ENCODE data around the gene GNB1L. TPM values are rescaled to one million over a fixed set of nuclear protein-coding genes. Genes with fewer than 3 reads are reported as not detected.

The GNB1L gene
- total and polyA plus RNA-seq, 9 of the 15 experiments (the other 6 are each of a cell fraction or from before 2014, with no cell fraction given): 0.56 to 50.5 (median 10.2) TPM

DNA sequence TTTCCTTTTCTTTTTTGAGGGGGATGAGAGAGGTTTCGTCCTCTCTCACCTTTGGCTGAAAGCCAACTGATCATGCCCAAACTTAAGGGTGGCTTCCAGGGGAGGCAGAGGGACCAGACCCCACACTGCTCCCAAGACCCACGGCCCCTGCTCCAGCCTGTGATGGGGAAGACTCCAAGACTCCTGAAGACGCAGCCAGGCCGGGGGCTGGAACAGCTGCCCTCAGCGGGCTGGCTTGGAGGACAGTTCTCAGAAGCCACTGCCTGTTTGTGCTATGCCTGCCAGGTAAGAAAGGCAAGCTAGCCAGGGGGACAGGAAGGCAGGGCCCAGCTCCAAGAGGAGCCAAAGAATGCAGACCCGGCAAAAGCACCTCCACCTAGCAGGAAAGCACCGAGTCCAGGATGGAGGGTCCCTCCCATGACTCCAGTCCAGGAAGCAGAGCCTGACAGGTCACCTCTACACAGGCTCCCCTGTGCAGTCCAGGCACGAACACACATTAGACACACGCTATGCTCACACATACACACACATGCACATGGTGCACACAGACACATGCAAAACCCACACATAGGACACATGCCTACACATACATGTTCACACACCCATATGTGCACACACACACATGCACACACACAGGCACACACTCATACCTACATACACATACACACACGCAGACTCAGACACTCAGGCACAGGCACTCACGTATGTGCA, 31.3 kb downstream of the GNB1L start (continued):
- no peak for TF ChIP-seq HINFP (tag; conservative IDR thresholded peaks at IDR 0.05; ENCODE audit: low read depth)
- TF ChIP-seq MXI1 (IDR thresholded peaks at IDR 0.05; ENCODE audit: low read depth, low read length): no peak
- TF ChIP-seq CHD2 (IDR thresholded peaks at IDR 0.05; ENCODE audit: low read depth, low read length): no peak
- TF ChIP-seq FOXA3 (CRISPR knock-in tag; conservative IDR thresholded peaks at IDR 0.05 in 1 of 2, IDR thresholded peaks at IDR 0.05 in 1 of 2): no peak
- peak; percentile 99 for TF ChIP-seq HDGF (IDR thresholded peaks at IDR 0.05)
- TF ChIP-seq KLF16 (IDR thresholded peaks at IDR 0.05): no peak
- TF ChIP-seq SIN3B (IDR thresholded peaks at IDR 0.05; ENCODE audit: low read depth): no peak
- no peak for TF ChIP-seq POLR3A (IDR thresholded peaks at IDR 0.05; ENCODE audit: borderline replicate concordance, extremely low read depth, insufficient read depth, insufficient read length)
- TF ChIP-seq, protein P1, sequence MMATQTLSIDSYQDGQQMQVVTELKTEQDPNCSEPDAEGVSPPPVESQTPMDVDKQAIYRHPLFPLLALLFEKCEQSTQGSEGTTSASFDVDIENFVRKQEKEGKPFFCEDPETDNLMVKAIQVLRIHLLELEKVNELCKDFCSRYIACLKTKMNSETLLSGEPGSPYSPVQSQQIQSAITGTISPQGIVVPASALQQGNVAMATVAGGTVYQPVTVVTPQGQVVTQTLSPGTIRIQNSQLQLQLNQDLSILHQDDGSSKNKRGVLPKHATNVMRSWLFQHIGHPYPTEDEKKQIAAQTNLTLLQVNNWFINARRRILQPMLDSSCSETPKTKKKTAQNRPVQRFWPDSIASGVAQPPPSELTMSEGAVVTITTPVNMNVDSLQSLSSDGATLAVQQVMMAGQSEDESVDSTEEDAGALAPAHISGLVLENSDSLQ (IDR thresholded peaks at IDR 0.05): no peak
- TF ChIP-seq MYC (IDR thresholded peaks at IDR 0.05; ENCODE audit: low read depth, low read length): no peak
- no peak for TF ChIP-seq MYC (CRISPR knock-in tag; IDR thresholded peaks at IDR 0.05; ENCODE audit: borderline replicate concordance, low read depth)
- TF ChIP-seq, protein P2, sequence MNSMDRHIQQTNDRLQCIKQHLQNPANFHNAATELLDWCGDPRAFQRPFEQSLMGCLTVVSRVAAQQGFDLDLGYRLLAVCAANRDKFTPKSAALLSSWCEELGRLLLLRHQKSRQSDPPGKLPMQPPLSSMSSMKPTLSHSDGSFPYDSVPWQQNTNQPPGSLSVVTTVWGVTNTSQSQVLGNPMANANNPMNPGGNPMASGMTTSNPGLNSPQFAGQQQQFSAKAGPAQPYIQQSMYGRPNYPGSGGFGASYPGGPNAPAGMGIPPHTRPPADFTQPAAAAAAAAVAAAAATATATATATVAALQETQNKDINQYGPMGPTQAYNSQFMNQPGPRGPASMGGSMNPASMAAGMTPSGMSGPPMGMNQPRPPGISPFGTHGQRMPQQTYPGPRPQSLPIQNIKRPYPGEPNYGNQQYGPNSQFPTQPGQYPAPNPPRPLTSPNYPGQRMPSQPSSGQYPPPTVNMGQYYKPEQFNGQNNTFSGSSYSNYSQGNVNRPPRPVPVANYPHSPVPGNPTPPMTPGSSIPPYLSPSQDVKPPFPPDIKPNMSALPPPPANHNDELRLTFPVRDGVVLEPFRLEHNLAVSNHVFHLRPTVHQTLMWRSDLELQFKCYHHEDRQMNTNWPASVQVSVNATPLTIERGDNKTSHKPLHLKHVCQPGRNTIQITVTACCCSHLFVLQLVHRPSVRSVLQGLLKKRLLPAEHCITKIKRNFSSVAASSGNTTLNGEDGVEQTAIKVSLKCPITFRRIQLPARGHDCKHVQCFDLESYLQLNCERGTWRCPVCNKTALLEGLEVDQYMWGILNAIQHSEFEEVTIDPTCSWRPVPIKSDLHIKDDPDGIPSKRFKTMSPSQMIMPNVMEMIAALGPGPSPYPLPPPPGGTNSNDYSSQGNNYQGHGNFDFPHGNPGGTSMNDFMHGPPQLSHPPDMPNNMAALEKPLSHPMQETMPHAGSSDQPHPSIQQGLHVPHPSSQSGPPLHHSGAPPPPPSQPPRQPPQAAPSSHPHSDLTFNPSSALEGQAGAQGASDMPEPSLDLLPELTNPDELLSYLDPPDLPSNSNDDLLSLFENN (IDR thresholded peaks at IDR 0.05; ENCODE audit: low read depth in 2 of 2, low read length in 2 of 2): no peak
- no peak for TF ChIP-seq ZFPM2 (CRISPR knock-in tag; IDR thresholded peaks at IDR 0.05)
- TF ChIP-seq CHD4 (IDR thresholded peaks at IDR 0.05; ENCODE audit: insufficient read depth, insufficient replicate concordance, low read depth, low read length, poor library complexity, severe bottlenecking): no peak
- no peak for TF ChIP-seq ZNF146 (CRISPR knock-in tag; IDR thresholded peaks at IDR 0.05; ENCODE audit: unreplicated experiment)
- no peak for TF ChIP-seq ZC3H4 (CRISPR knock-in tag; IDR thresholded peaks at IDR 0.05; ENCODE audit: borderline replicate concordance)
- no peak for TF ChIP-seq ARID3B (CRISPR knock-in tag; IDR thresholded peaks at IDR 0.05; ENCODE audit: borderline replicate concordance)
- TF ChIP-seq RBM22 (IDR thresholded peaks at IDR 0.05; ENCODE audit: low read depth, low read length, poor library complexity, severe bottlenecking): no peak
- TF ChIP-seq NR2F6 (CRISPR knock-in tag; IDR thresholded peaks at IDR 0.05): no peak
- TF ChIP-seq ZNF12 (CRISPR knock-in tag; IDR thresholded peaks at IDR 0.05): no peak
